Putamen (tissue), 1 donor: Measurements from ENCODE around the gene LRRN1.
"Not testable (repeated sequence)": the region's sequence is repeated elsewhere in the genome, so short reads cannot be mapped to it uniquely, and the experiment has no call there.

Experiments used
- DNase-seq: peaks from one replicate; pipeline ENCODE4 v3.0.0-alpha.2; 2016; ENCODE audit warnings: low spot score

LRRN1 gene

GRCh38 chr3:3813013-3813412 is 13.8 kb downstream of the LRRN1 start:
- DNase-seq, result no peak

- no peak for DNase-seq
Measured at GRCh38 chr3:3815206-3815605, 16.0 kb downstream of the LRRN1 start.

GRCh38 chr3:3816034-3816433 is 16.8 kb downstream of the LRRN1 start:
- DNase-seq, result no peak

GRCh38 chr3:3817865-3818264 is 18.6 kb downstream of the LRRN1 start:
- no peak for DNase-seq

- no peak for DNase-seq
Measured at GRCh38 chr3:3821777-3822176, 22.5 kb downstream of the LRRN1 start.

GRCh38 chr3:3825035-3825434 is 25.8 kb downstream of the LRRN1 start:
- no peak for DNase-seq

GRCh38 chr3:3826521-3826920 is 27.3 kb downstream of the LRRN1 start:
- DNase-seq, result no peak

GRCh38 chr3:3827111-3827510 is 27.9 kb downstream of the LRRN1 start:
- DNase-seq, result no peak

- not testable (repeated sequence) for DNase-seq
Measured at GRCh38 chr3:3828417-3828816, 29.2 kb downstream of the LRRN1 start.

- DNase-seq, result no peak
Measured at GRCh38 chr3:3836845-3837244, 37.6 kb downstream of the LRRN1 start.

- DNase-seq, result no peak
Measured at GRCh38 chr3:3842356-3842755, 43.1 kb downstream of the LRRN1 start.

- no peak for DNase-seq
Measured at GRCh38 chr3:3847994-3848922, 49.0 kb downstream of the LRRN1 start.

- no peak for DNase-seq
Measured at GRCh38 chr3:3848923-3849275, 49.7 kb downstream of the LRRN1 start.

GRCh38 chr3:3851621-3852323 is 52.5 kb downstream of the LRRN1 start:
- no peak for DNase-seq

- DNase-seq, result no peak
Measured at GRCh38 chr3:3853544-3853943, 54.3 kb downstream of the LRRN1 start.

- DNase-seq, result no peak
Measured at GRCh38 chr3:3855056-3855455, 55.8 kb downstream of the LRRN1 start.

GRCh38 chr3:3860235-3860634 is 61.0 kb downstream of the LRRN1 start:
- no peak for DNase-seq

GRCh38 chr3:3862534-3862933 is 63.3 kb downstream of the LRRN1 start:
- DNase-seq, result no peak

GRCh38 chr3:3875491-3875890 is 76.3 kb downstream of the LRRN1 start:
- DNase-seq, result no peak

- no peak for DNase-seq
Measured at GRCh38 chr3:3881050-3881449, 81.8 kb downstream of the LRRN1 start.

- DNase-seq, result not testable (repeated sequence)
Measured at GRCh38 chr3:3887311-3887710, 88.1 kb downstream of the LRRN1 start.

GRCh38 chr3:3893590-3893989 is 94.4 kb downstream of the LRRN1 start:
- DNase-seq, result peak; percentile 79
